Mesangial cell (primary cell): Measurements from ENCODE around the gene CACNG1. TPM values are rescaled to one million over a fixed set of nuclear protein-coding genes. Genes with fewer than 3 reads are reported as not detected.

Experiments used
- total RNA-seq: library from RNA; depleted of rRNA; stranded (reverse); fragments of >200 nt; gene quantifications from 2 replicates; pipeline ENCODE4 v1.2.3, GENCODE V29; 2015

CACNG1 gene, protein sequence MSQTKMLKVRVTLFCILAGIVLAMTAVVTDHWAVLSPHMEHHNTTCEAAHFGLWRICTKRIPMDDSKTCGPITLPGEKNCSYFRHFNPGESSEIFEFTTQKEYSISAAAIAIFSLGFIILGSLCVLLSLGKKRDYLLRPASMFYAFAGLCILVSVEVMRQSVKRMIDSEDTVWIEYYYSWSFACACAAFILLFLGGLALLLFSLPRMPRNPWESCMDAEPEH
- not detected in 2 replicates for total RNA-seq

GRCh38 chr17:67044016-67044772, at the start of gene CACNG1:
Gene CACNG1, plus strand, starts transcription at chr17:67044554. Its CDS starts 107 bp downstream, at chr17:67044661.

Other genes starting within 250 kb of the CACNG1 start
- not detected in 2 replicates for gene CACNG5, start 209.4 kb upstream of the CACNG1 start, total RNA-seq
- 0.25 TPM in 1 of 2 replicates, not detected in the other for gene CACNG4, start 79.8 kb upstream of the CACNG1 start, total RNA-seq
- 11.9 and 18.5 TPM in 2 replicates for gene HELZ, start 200.6 kb downstream of the CACNG1 start, total RNA-seq